Stimulated activated CD4-positive, alpha-beta T cell treated with anti-CD3 and anti-CD28 coated beads, TNF-alpha, amount 100 ng/mL, for 4 hours (primary cell): Measurements from ENCODE around the gene TULP4.
"Not testable (repeated sequence)": the region's sequence is repeated elsewhere in the genome, so short reads cannot be mapped to it uniquely, and the experiment has no call there.

Experiments used
- DNase-seq, 3 experiments: peaks; one replicate each; pipeline ENCODE4 v3.0.0-alpha.2; 2020; ENCODE audit warnings: low read depth in 3 of 3

The TULP4 gene

DNA sequence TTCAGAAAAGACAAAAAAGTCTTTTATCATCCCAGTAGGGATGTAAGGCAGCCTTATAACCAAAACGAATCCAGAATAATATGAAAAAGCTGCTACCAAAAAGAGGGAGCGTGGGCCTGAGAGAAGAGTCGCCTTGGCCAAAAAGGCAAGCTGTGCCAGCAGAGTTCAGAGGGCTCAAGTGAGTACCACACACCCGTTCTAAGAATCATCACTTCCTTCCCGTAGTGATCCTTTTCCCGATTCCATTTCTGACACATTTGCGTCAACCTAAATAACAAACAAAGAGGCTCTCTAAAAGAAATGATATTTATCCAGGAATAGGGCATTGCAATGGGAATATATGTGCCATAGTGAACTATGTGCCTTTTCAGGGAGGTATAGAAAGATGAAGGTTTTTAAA, 243.8 kb downstream of the TULP4 start:
- no peak for DNase-seq

DNA sequence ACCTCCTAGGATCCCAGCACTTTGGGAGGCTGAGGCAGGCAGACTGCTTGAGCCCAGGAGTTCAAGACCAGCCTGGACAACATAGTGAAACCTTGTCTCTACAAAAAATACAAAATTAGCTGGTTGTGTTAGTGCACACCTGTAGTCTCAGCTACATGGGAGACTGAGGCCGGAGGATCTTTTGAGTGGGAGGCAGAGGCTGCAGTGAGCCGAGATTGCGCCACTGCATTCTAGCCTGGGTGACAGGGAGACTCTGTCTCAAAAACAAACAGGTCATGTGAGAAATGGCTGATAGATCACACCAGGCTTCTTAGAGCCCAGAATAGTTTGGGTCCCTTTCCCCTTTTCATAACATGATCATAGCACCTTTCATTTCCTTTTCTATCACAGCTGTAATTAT, 244.8 kb downstream of the TULP4 start:
- DNase-seq, result not testable (repeated sequence)

DNA sequence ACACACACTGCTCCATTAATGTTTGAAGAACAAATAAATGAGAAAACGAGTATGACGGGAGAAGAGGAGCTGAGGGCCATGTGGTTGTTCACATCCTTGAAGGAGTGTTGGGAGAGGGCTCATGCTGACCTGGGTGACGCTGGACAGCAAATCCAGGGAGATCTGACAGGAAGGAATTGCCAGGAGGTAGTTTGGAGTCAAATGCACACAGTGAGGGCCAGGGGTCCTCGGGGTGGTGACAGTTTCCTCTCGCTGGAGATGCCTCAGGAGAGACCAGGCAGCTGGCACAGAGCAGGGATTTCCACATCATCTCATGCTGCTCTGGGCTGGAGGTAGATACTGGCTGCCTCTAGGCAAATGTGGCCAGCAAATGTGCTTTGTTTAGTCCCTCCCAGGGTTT, 245.7 kb downstream of the TULP4 start:
- DNase-seq, result no peak

DNA sequence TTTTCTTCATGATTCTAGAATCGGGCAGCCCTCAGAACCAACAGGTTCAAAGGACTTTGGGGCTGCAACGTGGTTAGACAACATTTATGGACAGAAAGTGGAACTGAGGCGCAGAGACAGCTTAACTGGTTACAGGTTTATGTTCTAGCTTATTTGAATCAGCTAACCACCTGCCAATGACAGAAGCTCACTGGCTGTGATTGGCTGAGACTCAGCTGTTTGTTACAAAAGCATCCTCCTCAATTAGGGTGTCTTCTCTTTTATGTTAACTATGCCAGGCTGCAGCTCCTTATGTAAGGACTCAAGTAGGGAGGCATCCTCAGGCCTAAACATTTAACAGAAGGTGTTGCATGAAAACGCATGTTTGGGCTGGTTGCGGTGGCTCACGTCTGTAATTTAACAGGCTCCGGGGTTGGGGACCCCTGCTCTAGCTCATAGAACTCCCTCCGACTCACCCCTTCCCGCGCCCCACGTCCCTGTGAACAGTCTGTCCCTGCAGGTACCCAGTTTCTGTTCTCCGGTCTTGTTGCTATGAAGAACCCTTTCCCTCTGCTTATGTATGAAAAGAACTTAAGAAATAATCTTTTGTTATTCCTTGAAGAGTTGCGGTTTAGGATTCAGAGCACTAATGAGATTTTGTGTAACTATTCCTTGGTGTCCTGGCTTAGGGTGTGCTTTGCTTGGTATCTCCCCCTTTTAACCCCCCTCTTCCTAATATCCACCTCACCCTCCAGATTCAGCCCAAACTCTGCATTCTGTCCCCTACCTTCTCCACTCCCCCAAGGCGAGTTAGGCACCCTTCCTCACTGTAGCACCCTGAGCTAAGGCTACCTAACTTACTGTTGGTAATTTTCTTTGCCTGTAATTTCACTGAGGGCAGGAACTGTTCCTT, 246.4 kb downstream of the TULP4 start:
- no peak for DNase-seq

DNA sequence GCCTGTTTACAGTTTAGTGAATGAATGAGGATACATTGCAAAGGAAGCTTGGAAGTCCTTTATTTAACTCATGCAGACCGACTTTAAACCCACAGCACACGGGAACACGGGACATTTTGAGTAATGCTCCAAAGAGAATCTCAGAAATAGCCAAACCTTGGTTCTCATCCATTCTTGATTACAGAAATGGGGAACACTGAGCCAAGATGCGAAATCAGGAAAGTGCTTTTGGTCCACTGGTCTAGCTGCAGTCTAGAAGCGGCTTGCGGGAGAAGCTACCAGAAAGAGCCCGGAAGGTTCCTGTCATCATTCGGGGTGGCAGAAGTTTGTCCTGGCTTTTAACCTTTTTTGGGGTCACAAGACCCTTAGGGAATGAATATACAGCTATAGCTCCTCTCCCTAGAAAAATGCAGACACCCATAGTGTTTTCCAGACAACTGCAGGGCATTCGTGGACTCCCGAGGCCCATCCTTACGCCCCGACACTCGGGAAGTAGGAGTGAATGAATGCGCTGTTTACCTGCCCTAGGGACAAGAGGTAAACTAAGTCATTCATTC, 247.2 kb downstream of the TULP4 start:
- DNase-seq, result no peak

DNA sequence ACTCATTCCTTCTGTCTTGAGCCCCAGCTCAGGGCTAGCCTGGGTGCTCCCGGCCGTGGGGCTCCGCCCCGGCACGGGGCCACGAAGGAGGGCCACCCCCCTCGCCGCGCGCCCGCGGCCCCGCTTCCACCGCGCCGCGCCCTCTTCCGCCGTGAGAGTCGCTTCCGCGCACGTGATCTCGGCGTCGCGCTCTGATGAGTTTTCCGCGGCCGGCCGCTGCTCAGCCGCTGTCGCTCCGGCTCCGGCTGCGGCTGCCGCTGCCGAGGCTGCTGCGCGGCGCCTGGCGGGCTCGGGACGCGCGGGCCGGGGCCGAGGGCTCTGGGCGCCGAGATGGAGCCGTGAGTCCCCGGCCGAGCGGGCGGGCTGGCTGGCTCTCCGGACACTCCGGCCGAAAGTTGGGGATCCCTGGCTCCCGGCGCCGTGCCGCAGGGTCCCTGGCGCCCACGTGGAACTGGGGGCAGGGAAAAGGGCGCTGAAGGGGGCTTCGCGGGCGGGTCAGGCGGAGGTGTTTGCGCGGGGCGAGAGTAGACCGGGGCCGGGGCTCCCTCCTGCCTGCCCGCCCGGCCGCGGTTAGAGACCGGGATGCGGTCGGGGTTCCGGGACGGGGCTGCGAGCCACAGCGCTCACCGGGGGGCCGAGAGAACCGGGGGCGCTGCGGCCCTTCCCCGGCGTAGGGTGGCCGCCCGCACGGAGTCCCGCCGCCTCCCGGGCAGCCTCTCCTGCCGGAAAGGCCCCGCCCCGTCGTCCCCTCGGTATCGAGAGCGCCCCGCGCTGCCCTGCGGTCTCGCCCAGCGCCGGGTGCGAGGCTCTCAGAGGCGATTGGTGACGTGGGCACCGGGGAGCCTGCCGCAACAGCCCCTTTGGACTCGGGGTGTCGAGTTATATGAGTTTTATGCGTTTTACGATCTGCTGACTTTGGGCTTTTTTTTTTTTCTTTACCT, 247.9 kb downstream of the TULP4 start, which contains the start of gene TMEM181:
Gene TMEM181 (plus strand): TSS at position 197 of the 941 bp plus-strand sequence. CDS start 134 bp downstream, at position 331.
- DNase-seq, result peak; percentile 70 to 82 (median 75)

DNA sequence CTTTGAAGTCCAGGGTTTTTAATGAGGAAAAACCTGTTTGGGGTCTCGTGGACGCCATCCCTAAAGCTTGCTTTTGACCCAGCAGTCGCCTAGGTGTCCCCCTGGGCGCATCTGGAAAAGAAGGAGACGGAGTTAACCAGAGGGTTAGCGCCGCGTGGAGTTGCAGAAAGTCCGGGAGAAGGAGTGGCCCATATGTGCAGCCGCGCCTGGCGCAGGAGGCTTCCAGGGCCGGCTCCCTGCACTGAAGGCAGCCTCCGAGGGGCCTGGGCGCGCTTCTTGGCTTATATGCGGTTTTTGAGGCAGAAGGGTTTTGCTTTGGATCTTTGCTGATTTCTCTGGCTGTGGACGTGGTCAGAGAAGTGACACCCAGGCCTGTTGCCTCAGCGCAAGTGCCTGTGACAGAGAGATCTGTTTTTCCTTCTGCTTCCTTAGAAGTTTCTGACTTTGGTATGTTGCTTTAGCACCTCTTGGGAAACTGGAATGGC, 248.6 kb downstream of the TULP4 start:
- DNase-seq, result no peak
